ENCODE measurements around the gene CXCR4.

DNA sequence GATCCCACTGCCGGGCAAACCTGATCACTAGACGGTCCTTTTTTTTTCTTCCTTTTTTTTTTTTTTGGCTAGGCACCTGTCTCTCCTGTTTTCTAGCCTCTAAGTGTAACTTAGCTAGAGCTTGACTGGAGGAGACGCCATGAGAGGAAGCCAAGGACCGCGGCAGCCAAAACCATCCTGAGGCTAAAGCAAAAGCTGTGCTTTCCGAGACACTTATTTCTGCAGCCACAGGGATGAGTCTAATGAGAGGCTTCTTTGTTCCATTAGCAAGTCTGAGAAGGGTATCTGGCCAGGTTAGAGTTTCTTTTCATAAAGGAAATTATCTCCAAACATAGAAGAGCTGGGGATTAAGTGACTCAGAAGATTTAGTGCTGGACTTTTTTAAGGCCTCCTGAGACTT, 7.3 kb upstream of the CXCR4 start:
- TF ChIP-seq POLR2AphosphoS5 (IDR thresholded peaks at IDR 0.05) (no peak), POLR2A (IDR thresholded peaks at IDR 0.05) (no peak), EP300 (IDR thresholded peaks at IDR 0.05) (no peak)
- TF ChIP-seq, protein P1, sequence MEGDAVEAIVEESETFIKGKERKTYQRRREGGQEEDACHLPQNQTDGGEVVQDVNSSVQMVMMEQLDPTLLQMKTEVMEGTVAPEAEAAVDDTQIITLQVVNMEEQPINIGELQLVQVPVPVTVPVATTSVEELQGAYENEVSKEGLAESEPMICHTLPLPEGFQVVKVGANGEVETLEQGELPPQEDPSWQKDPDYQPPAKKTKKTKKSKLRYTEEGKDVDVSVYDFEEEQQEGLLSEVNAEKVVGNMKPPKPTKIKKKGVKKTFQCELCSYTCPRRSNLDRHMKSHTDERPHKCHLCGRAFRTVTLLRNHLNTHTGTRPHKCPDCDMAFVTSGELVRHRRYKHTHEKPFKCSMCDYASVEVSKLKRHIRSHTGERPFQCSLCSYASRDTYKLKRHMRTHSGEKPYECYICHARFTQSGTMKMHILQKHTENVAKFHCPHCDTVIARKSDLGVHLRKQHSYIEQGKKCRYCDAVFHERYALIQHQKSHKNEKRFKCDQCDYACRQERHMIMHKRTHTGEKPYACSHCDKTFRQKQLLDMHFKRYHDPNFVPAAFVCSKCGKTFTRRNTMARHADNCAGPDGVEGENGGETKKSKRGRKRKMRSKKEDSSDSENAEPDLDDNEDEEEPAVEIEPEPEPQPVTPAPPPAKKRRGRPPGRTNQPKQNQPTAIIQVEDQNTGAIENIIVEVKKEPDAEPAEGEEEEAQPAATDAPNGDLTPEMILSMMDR (IDR thresholded peaks at IDR 0.05) = no peak

All from sigmoid colon (tissue), 4 donors.